ENCODE measurements around the gene KEAP1. TPM values are rescaled to one million over a fixed set of nuclear protein-coding genes. Genes with fewer than 3 reads are reported as not detected.

Gene KEAP1
- total and polyA plus RNA-seq, 2 of the 13 experiments (the other 11 are each of a cell fraction or from before 2014, with no cell fraction given), result 56.7 to 72.9 TPM

DNA sequence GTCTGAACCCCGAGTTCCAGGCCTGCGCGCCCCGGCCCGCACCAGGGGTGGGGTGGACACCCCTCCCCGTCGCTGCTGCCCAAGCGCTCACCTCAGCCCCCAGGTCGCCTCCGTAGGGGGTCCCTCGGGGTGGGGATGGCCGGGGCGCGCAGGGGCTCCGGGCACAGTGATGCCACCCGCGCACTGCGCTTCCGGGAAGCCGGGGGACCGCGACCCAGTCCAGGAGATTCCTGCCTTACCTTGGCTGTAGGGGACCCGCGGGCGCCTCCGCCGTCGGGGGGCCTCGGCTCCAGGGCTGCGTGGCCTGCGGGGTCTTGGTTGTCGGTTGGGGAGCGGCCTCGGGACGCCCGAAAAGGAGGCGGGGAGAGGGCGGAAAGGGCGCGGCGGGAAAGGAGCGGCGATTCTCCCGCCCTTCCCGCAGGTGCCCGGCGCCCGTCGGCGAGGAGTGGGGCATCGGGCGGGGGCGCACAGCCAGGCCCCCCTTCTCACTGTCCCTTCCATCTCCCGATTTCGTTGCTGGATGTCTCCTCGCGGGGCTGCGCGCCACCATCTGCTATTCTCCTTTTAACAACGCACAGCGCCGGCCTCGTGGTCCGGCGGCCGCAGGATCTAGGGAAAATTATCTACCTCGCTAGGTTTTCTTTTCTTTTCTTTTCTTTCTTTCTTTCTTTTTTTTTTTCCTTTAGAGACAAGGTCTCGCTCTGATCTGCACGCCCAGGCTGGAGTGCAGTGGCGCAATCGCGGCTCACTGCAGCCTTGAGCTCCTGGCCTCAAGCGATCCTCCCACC lies at the start of gene KEAP1 (continued):
- TF ChIP-seq TMF1 (CRISPR knock-in tag; IDR thresholded peaks at IDR 0.05; ENCODE audit: low read depth) (no peak; the same call in none of the 2 replicates), ZNF788 (CRISPR knock-in tag; IDR thresholded peaks at IDR 0.05; ENCODE audit: borderline replicate concordance) (no peak), ZNF20 (CRISPR knock-in tag; IDR thresholded peaks at IDR 0.05) (no peak), ZBTB8A (CRISPR knock-in tag; IDR thresholded peaks at IDR 0.05; ENCODE audit: borderline replicate concordance, low read depth) (peak; percentile 81; the same call in 1 of the 2 replicates), JUND (CRISPR knock-in tag; IDR thresholded peaks at IDR 0.05) (peak; percentile 15; the same call in 1 of the 2 replicates), ZNF3 (CRISPR knock-in tag; IDR thresholded peaks at IDR 0.05) (0 out of 2 replicates have a peak, but pooled peaks have one; percentile 48), ZFP37 (CRISPR knock-in tag; IDR thresholded peaks at IDR 0.05; ENCODE audit: borderline replicate concordance) (peak; percentile 56; the same call in 1 of the 2 replicates), AKAP8 (CRISPR knock-in tag; IDR thresholded peaks at IDR 0.05) (no peak), ZNF577 (CRISPR knock-in tag; IDR thresholded peaks at IDR 0.05; ENCODE audit: borderline replicate concordance, low read depth) (0 out of 2 replicates have a peak, but pooled peaks have one; percentile 6), ESRRA (CRISPR knock-in tag; IDR thresholded peaks at IDR 0.05; ENCODE audit: low read depth) (no peak), HDAC6 (IDR thresholded peaks at IDR 0.05; ENCODE audit: low read depth, low read length) (no peak), ZNF430 (CRISPR knock-in tag; IDR thresholded peaks at IDR 0.05) (no peak; the same call in 1 of the 2 replicates), ZNF44 (CRISPR knock-in tag; IDR thresholded peaks at IDR 0.05) (peak; percentile 80; the same call in 1 of the 2 replicates), KAT7 (CRISPR knock-in tag; IDR thresholded peaks at IDR 0.05; ENCODE audit: borderline replicate concordance) (no peak), ZFX (CRISPR knock-in tag; IDR thresholded peaks at IDR 0.05; ENCODE audit: low read depth) (peak; percentile 61; the same call in 1 of the 2 replicates), SRSF1 (optimal IDR thresholded peaks at IDR 0.05; ENCODE audit: low read depth, low read length) (peak; percentile 40), ZNF589 (CRISPR knock-in tag; conservative IDR thresholded peaks at IDR 0.05) (0 out of 2 replicates have a peak, but pooled peaks have one; percentile 35), ZNF709 (CRISPR knock-in tag; IDR thresholded peaks at IDR 0.05) (peak; percentile 36; the same call in 1 of the 2 replicates), HNRNPUL1 (IDR thresholded peaks at IDR 0.05; ENCODE audit: low read depth, low read length) (no peak)
- TF ChIP-seq, protein P1, sequence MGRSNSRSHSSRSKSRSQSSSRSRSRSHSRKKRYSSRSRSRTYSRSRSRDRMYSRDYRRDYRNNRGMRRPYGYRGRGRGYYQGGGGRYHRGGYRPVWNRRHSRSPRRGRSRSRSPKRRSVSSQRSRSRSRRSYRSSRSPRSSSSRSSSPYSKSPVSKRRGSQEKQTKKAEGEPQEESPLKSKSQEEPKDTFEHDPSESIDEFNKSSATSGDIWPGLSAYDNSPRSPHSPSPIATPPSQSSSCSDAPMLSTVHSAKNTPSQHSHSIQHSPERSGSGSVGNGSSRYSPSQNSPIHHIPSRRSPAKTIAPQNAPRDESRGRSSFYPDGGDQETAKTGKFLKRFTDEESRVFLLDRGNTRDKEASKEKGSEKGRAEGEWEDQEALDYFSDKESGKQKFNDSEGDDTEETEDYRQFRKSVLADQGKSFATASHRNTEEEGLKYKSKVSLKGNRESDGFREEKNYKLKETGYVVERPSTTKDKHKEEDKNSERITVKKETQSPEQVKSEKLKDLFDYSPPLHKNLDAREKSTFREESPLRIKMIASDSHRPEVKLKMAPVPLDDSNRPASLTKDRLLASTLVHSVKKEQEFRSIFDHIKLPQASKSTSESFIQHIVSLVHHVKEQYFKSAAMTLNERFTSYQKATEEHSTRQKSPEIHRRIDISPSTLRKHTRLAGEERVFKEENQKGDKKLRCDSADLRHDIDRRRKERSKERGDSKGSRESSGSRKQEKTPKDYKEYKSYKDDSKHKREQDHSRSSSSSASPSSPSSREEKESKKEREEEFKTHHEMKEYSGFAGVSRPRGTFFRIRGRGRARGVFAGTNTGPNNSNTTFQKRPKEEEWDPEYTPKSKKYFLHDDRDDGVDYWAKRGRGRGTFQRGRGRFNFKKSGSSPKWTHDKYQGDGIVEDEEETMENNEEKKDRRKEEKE (IDR thresholded peaks at IDR 0.05), result no peak
- TF ChIP-seq, protein P2, sequence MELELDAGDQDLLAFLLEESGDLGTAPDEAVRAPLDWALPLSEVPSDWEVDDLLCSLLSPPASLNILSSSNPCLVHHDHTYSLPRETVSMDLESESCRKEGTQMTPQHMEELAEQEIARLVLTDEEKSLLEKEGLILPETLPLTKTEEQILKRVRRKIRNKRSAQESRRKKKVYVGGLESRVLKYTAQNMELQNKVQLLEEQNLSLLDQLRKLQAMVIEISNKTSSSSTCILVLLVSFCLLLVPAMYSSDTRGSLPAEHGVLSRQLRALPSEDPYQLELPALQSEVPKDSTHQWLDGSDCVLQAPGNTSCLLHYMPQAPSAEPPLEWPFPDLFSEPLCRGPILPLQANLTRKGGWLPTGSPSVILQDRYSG (CRISPR knock-in tag; IDR thresholded peaks at IDR 0.05), result no peak; the same call in 1 of the 2 replicates
- TF ChIP-seq, protein P3, sequence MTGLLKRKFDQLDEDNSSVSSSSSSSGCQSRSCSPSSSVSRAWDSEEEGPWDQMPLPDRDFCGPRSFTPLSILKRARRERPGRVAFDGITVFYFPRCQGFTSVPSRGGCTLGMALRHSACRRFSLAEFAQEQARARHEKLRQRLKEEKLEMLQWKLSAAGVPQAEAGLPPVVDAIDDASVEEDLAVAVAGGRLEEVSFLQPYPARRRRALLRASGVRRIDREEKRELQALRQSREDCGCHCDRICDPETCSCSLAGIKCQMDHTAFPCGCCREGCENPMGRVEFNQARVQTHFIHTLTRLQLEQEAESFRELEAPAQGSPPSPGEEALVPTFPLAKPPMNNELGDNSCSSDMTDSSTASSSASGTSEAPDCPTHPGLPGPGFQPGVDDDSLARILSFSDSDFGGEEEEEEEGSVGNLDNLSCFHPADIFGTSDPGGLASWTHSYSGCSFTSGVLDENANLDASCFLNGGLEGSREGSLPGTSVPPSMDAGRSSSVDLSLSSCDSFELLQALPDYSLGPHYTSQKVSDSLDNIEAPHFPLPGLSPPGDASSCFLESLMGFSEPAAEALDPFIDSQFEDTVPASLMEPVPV (CRISPR knock-in tag; IDR thresholded peaks at IDR 0.05), result peak; percentile 64; the same call in 1 of the 2 replicates
- TF ChIP-seq, protein P4, sequence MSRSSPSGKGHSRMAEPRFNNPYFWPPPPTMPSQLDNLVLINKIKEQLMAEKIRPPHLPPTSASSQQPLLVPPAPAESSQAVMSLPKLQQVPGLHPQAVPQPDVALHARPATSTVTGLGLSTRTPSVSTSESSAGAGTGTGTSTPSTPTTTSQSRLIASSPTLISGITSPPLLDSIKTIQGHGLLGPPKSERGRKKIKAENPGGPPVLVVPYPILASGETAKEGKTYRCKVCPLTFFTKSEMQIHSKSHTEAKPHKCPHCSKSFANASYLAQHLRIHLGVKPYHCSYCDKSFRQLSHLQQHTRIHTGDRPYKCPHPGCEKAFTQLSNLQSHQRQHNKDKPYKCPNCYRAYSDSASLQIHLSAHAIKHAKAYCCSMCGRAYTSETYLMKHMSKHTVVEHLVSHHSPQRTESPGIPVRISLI (CRISPR knock-in tag; IDR thresholded peaks at IDR 0.05; ENCODE audit: borderline replicate concordance), result 0 out of 2 replicates have a peak, but pooled peaks have one; percentile 24

Data from HepG2 (cell line).